Stimulated activated CD4-positive, alpha-beta T cell treated with anti-CD3 and anti-CD28 coated beads, Interleukin-2, amount 100 ng/mL, for 48 hours (primary cell): ENCODE measurements around the gene IGFN1.
"Not testable (repeated sequence)": the region's sequence is repeated elsewhere in the genome, so short reads cannot be mapped to it uniquely, and the experiment has no call there.

Experiments used
- DNase-seq, 2 donors: peaks; one replicate each; pipeline ENCODE4 v3.0.0-alpha.2; 2020

The IGFN1 gene

GRCh38 chr1:201190624-201191051, at the start of gene IGFN1:
Gene IGFN1 (plus strand): TSS chr1:201190824. CDS start chr1:201193294, 2,470 bp downstream.
- DNase-seq = no peak

DNA sequence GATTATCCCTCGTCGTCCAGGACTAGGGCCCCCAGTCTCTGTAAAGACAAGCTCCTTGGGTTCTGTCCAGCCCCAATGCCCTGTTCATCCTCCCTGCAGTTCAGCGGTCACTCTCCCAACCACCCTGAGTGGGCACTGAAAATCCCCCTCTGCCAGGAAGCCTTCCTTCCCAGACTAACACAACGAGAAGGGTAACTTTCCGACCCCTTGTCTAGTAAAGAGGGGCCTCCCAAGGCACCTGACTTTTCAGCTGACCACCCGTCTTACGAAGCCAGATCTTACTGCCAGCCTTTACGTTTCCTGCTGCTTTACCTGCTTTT, 49.7 kb upstream of the IGFN1 start:
- DNase-seq = no peak

DNA sequence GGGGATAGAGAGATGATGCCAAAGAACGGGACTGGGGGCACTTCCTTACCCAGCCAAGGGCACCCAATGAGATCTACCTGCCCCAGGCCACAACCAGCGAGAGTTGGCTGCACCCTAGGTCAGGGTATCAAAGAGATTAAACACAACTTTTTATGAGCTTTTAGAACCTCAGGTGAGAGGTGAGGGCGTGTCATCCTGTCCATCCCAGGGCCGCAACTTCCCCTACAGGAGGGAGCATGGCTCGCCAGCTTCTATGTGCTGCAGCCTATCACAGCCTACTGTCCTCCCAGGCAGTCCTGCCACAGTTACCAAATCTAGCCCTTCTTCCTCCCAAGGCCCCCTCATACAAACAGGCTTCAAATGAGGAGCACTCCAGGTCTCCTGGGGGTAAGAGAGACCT, 49.2 kb upstream of the IGFN1 start:
- no peak for DNase-seq

- no peak for DNase-seq
These were observed 48.4 kb upstream of the IGFN1 start for GRCh38 chr1:201142011-201142848.

GRCh38 chr1:201142849-201143725, 47.5 kb upstream of the IGFN1 start:
- DNase-seq = no peak

DNA sequence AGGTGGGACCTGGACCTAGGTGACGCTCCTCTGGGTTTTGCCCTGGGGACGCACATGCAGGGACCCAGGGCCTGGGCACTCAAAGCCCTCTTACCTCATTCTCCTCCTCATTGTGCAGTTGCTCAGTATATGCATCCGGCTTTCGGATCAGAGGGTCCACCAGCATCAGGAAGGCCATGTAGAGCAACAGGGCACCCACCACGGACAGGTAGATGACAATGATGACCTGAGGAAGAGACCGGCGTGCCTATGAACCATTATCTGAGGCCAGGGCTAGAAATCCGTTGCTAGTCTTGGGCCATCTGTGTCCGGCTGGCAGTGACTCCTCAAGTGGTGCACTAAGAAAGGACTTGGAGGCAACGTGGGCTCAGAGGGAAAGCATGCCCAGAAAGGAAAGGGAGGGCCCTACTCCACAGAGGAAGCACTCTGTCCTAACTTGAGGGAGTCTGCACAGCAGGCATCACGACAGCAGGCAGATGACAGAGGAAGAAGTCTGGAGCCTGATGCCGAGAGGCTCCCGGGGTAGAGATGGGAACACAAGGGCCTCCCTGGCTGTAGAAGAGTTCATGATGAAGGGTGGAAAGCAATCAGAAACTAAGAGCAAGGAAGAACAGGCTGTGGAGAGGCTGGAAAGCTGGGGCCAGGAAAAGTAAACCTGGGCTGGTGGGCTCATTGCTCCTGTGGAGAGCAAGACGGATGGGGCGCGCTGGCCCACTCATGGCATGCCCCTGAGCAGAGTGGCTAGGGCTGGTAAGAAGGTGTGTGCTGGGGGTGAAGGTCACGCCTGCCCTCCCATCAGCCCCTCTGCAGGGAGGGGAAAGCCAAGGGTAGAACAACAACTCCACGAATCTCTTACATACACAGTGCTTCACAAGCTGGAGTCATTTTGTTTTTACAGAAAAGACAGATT, 46.6 kb upstream of the IGFN1 start:
- no peak for DNase-seq

DNA sequence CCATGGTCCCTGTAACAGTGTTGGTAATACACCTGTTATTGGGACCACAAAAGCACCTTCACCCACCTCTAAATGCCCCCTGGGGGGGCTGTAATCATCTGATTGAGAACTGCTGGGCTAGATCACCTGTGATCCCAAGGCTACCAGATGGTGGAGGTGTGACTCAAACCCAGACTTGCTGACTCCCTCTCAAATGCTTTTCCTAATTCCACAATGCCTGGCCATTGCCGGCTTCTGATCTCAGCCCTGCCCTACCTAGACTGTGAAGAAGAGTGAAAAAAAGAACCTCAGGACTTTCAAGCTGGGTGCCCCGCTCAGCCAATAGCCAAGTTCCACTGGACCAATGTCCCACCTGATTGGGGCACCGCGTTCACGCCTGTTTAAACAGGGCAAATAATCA, 45.9 kb upstream of the IGFN1 start:
- DNase-seq = no peak

DNA sequence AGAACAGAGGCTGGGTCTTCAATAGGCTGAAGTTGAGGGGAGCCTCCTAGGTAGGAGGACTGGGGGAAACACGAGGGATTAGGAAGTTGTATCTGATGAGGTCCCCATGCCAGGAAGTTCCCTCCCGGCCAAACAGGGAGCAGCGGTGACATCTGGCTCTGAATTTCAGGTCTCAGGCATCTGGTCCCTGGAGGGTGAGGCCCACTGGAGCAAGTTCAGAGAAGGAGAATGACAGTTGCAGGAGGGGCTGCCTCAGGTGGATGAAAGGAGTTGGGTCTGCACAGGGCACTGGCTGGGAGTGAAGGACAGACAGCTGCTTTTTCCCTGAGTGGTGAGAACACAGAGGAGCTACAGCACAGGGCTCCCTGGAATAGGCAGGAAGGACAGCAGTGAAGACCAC, 45.5 kb upstream of the IGFN1 start:
- DNase-seq = no peak

GRCh38 chr1:201145816-201146215, 44.8 kb upstream of the IGFN1 start:
- no peak for DNase-seq

GRCh38 chr1:201146626-201147390, 43.8 kb upstream of the IGFN1 start:
- DNase-seq = no peak

GRCh38 chr1:201147396-201148015, 43.1 kb upstream of the IGFN1 start:
- DNase-seq = no peak

GRCh38 chr1:201149400-201149799, 41.2 kb upstream of the IGFN1 start:
- no peak for DNase-seq

DNA sequence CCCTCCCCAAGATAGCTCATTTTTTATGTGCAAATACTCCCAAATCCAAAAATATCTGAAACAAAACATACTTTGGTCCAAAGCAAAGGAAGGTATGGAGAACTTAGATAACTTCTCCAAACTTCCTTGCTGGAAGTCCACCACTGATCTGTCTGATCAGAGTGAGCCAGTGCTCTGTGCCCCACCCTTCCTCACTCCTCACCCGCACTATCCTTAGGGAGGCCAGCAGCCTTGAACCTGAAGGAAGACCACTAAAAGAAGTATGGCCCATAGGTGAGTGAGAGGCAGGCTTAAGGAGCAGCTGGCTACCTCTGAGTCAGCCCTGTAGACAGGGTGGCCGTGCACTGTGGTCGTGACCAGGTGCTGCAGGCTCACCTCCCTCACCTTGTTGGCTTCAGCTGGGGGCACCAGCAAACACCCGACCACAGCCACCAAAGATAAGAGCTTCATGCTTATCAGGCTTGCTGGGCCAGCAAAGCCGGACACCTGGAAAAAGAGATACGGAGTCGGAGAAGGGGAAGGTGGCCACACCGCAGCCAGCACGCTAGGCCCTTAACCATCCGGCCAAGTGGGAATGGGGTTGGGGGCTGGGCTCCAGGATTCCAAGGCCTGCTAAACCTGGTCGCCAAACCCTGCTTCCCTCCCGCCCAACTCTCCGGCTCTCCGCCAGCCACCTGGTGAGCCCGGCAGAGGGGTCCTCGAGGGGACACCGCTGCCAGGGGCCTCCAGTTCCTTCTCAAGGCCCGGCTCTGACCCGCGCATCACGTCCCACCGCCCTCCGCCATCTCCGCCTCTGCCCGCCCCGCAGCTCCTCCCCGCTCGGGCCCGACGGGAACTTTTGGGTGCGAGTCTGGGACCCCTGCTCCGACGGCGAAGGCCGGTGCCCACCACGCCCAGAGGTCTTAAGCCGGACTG, 36.9 kb upstream of the IGFN1 start:
- DNase-seq = peak; percentile 4 to 8

DNA sequence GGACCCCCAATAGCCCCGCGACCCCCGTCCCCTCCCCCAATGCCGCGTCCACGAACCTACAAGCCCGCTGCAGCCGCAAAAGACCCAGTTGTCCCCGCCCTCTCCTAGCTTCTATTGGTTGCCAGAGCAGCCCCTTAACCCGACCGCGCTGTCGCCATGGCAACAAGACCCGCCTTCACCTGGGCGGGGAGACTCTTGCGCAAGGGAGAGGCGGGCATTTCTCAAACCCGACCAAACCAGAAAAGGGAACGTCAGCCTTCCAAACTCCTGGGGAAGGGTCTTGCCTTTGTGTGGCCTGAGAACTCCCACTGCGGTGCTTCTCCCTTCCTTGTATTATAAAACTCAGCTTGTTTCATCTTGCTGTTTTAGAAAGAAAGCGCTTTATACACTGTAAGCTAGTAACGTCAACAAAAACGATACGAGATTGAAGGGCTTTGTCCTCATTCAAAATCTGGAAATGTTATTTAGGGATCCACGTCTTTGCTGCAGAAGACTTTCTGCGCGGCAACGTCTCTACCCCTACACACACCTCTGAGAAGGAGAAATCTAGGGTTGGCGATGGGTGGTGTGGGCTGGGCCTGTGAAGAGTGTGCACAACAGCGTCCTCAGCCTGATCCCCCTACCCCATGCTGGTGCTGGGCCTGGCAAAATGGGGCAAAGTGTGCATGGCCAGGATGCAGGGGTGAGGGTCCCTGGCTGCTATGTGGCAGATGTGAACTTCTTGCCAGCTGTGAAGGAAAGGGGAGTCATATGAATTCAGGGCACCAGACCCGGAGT, 36.0 kb upstream of the IGFN1 start, which contains the start of gene TMEM9:
TMEM9 (minus strand) TSS at position 86 of the 777 bp plus-strand sequence. CDS start 551 bp downstream, outside the sequence.
- peak; percentile 99 for DNase-seq

GRCh38 chr1:201155354-201155753, 35.3 kb upstream of the IGFN1 start:
- no peak for DNase-seq

- no peak for DNase-seq
These were observed 34.3 kb upstream of the IGFN1 start for GRCh38 chr1:201156346-201156745.

DNA sequence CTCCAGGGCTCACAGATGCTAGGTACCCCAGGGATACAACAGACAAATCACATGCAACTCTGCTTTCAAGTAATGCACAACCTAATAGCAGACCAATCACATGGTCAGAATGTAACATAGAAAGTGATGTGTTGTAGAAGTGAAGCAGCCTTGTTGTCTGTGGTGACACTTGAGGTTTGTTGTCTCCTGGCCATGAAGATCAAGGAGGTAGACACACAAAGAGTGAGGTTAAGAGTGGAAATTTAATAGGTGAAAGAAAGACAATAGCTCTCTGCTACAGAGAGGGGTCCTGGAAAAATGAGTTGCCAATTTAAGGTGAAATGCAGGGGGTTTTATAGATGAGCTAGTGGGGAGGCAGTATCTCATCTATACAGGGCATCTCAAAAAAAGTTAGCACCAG, 33.8 kb upstream of the IGFN1 start:
- DNase-seq = no peak

DNA sequence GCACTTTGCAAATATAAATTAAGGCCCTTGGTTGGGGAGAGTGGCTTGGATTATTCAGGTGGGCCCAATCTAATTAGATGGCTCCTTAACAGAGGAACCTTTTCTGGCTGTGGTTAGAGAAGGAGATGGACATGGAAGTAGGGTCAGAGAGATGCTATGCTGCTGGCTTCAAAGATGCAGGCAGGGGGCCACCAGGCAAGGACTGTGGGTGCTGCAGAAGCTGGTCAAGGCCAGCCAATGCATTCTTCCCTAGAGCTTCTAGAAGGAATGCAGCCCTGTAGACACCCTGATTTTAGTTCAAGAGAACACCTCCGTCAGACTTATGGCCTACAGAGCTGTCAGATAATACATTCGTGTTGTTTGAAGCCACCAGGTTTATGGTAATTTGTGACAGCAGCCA, 32.7 kb upstream of the IGFN1 start:
- no peak for DNase-seq

DNA sequence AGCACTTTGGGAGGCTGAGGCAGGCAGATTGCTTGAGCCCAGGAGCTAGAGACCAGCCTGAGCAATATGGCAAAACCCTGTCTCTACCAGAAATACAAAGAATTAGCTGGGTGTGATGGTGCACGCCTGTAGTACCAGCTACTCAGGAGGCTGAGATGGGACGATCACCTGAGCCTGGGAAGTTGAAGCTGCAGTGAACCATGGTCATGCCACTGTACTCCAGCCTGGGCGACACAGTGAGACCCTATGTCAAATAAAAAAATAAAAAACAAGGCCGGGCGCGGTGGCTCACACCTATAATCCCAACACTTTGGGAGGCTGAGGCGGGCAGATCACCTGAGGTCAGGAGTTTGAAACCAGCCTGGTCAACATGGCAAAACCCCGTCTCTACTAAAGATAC, 27.6 kb upstream of the IGFN1 start:
- DNase-seq = not testable (repeated sequence)

GRCh38 chr1:201163707-201164106, 26.9 kb upstream of the IGFN1 start:
- DNase-seq = no peak
